GM19395 (cell line): Measurements from ENCODE around the gene PRELID3B.
"Not testable (repeated sequence)": the region's sequence is repeated elsewhere in the genome, so short reads cannot be mapped to it uniquely, and the experiment has no call there.

Experiments
- ATAC-seq: cut with Tn5 transposase; IDR thresholded peaks from one replicate; pipeline ENCODE4 v1.9.1; 2021; ENCODE audit warnings: mild to moderate bottlenecking, moderate library complexity; ENCODE audit not compliant: unreplicated experiment

PRELID3B gene

DNA sequence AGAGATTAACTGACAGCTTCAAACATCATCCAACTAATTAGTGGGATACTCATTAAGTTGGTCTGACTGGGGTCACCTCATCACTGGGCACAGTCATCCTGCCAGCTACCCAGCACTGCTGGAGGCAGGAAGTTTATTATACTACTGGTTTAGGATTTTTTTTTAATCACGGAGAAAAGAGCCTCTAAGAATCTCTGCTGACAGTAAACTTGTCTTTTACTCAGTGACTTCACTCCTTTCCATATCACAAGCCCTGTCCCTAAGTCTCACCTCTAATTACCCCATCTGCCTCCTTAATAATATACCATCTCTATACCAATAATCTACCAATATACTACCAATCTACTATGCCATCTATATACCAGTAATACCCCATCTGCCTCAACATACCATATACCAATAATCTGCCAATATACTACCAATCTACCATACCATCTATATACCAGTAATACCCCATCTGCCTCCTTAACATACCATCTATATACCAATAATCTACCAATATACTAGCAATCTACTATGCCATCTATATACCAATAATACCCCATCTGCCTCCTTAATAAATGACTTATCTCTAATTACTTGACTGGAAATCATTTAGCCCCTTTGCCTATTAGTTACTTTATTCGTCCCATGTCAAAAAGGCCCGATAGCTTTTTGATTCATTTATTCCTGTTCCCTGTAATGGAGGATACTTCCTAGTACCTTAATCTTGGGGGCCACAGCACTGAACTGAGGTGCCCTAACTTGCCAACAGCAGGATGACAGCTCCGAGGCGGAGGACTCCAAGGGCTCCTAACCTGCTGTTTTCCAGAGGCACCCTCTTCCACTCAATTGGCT is 15.5 kb downstream of the PRELID3B start:
- ATAC-seq, result no peak

GRCh38 chr20:59025511-59025910 is 17.1 kb downstream of the PRELID3B start:
- no peak for ATAC-seq

DNA sequence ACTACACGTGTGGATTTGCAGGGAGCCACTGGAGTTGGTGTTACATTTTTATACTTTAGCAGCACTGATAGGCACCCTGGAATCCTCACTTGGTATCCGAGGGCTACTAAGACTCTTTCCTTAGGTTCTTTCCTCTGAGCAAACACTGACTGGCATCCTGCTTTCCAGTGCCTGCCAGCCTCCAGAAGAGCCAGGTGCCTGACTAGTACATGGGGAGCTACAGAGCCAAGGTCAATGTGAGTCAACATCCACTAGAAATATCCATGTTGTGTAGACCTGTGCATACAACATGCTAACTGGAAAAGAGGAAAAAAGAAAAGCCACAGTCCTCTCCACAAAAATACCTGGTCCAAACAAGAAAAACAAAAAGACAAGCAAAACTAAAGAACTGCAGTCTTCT is 17.5 kb downstream of the PRELID3B start:
- ATAC-seq, result no peak

DNA sequence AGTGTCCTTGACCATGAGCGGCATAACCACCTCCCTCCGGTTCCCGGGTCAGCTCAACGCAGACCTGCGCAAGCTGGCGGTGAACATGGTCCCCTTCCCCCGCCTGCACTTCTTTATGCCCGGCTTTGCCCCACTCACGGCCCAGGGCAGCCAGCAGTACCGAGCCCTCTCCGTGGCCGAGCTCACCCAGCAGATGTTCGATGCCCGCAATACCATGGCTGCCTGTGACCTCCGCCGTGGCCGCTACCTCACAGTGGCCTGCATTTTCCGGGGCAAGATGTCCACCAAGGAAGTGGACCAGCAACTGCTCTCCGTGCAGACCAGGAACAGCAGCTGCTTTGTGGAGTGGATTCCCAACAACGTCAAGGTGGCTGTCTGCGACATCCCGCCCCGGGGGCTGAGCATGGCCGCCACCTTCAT is 18.5 kb downstream of the PRELID3B start:
- ATAC-seq, result no peak

DNA sequence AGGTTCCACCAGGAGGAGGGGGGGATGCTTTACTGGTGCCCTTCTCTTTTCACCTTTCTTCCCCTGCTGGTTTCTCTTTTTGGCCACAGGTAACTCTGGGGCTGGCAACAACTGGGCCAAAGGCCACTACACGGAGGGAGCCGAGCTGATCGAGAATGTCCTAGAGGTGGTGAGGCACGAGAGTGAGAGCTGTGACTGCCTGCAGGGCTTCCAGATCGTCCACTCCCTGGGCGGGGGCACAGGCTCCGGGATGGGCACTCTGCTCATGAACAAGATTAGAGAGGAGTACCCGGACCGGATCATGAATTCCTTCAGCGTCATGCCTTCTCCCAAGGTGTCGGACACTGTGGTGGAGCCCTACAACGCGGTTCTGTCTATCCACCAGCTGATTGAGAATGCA is 19.0 kb downstream of the PRELID3B start:
- no peak for ATAC-seq

DNA sequence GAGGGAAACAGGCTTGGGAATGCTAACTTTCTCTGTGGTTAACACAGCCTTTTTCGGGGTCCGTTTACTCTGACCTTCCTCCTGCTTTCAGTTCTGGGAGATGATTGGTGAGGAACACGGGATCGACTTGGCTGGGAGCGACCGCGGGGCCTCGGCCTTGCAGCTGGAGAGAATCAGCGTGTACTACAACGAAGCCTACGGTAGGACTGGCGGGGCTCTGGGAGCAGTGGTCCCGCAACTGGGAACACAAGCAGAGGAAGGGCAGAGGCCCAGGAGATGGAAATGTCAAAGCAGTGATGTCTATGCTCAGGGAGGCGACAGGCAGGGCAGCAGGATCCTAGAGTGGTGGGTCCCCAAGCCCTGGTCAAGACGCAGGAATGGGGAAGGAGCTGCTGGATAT is 19.8 kb downstream of the PRELID3B start:
- ATAC-seq, result no peak

DNA sequence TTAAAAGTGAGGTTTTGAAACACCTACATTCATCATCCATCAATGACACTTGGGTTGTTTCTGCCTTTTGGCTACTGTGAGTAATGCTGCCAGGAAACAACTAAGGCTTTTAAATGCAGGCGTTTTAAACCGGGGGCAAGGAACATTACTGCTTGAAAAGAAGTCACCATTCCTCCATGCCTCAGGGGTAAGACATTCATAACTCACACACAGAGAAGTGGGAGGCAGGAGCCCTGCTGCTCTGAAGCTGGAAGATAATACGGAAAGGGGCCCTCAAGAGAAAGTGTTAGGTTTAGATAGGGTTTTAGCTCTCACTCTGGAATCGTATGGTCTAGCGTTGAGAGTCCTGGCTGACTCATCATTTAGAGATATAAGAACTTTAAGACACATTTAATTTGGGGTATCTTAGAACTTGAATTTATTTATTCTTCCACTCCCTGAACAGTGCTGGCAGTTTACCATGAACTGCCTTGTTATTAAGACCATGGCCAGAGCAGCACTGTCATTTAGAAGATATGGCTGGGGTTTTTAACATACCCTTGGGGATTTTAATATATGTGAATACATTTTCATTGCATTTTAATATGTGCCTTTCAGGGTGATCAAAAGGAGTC is 21.5 kb downstream of the PRELID3B start:
- ATAC-seq, result no peak

DNA sequence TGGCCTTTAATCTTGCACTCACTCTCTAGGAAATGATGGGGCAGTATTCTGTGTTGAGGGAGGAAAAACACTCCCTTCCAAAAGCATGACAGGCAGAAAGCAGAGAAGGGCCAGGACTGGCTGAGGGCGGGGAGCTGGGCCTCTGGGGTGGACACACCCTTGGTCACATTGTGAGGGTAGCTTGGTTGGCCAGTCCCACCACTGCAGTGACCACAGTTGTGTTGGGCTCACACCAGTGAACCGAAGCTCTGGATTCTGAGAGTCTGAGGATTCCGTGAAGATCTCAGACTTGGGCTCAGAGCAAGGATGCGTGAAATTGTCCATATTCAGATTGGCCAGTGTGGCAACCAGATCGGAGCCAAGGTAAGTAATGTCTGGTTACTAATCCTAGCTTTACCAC is 23.4 kb downstream of the PRELID3B start, which contains the start of gene TUBB1:
TSS of gene TUBB1 (plus strand) at position 213 of the 400 bp plus-strand sequence. CDS start at position 307, 94 bp downstream.
- no peak for ATAC-seq

DNA sequence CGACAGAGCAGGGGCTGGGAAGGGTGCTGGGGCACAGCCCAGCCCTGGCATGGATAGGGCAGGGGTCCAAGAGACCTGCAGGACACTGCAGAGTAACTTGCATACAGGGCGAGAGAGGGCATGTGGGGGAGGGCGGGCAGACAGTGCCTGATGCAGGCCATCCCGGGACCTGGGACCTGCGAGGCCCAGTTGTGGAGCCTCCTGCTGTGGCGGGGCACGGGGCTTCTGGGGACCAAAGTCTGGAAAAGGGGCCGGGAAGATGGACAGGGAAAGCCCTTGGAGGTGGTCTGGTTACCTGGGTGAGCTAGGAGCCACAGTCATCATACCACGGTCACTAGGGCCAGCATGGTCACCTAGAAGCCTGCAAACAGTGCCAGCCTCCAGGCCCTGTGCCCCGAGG is 23.8 kb downstream of the PRELID3B start:
- no peak for ATAC-seq

- ATAC-seq, result no peak
These were observed 24.9 kb downstream of the PRELID3B start for GRCh38 chr20:59017493-59018231.

DNA sequence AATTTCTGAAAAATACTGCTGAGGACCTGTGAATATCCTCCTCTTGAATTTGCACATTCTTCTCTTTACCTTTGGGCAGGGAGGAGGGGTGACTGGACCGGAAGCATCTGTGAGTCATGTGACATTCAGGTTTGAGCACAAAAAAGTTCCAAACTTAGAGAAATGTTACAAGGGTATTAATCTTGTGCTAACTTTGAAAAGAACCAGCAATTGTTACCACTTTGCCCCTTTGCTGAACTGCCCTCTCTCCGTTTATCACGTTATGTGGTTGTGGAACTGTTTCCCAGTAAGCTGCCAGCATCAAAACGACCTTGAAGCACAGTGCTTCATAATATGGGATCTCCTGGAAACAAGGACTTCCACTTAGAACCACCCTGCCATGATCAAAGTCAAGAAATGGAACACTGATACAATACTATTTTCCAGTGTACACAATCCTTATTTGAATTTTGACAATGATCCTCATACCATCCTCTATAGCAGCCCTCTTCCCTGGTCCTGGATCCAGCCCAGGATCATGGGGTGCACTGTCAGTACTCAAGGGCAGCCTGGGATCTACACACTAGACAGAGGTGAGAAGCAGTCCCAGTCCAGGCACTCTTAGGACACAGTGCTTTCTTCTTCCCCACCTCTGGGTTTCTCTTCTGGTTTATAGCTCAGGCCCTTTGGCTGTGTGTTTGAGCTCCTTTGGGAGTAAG is 25.6 kb downstream of the PRELID3B start:
- ATAC-seq, result no peak

DNA sequence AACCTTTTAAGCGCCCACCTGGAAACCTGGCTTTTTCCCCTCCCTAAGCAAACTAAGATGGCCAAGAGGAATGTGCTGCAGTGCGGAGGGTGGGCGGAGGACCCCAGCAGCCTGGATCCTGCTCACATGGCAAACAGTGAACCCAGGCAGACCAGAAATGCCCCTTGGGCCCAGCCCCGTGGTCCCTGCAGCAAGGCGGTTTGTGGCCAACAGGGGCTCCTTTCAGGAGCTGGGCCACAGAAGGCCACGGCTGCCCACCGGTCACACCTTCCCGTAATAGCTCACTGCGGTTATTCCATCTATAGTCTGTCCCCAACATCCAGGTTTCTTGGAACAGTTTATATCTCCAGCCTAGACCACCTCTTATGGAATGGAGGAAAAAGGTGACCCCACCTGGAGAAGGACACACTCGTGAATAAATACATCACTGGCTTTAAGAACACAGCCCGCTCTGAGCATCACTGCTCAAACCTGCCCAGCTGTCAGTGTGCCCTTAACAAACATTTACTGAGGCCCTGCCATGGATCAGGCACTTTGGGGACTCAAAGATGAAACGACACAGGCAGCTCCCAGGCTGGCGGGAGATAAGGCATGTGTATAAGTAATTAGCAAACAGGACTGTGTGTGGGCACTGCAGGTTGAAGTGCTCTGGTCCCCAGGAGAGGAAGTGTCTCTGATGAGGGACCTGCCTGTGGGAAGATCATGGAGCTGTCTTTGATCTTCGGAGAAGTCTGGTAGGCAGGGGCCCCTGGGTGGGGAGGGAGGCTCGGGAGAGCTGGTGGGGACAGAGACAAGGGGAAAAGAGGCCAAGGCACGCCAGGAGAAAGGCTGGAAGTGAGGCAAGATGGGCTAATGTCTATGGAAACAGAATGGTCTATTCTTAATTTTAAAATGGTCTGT is 26.5 kb downstream of the PRELID3B start:
- no peak for ATAC-seq

- ATAC-seq, result no peak
These were observed 27.2 kb downstream of the PRELID3B start for GRCh38 chr20:59015411-59015810.

GRCh38 chr20:59014680-59015389 is 27.8 kb downstream of the PRELID3B start:
- ATAC-seq, result no peak

DNA sequence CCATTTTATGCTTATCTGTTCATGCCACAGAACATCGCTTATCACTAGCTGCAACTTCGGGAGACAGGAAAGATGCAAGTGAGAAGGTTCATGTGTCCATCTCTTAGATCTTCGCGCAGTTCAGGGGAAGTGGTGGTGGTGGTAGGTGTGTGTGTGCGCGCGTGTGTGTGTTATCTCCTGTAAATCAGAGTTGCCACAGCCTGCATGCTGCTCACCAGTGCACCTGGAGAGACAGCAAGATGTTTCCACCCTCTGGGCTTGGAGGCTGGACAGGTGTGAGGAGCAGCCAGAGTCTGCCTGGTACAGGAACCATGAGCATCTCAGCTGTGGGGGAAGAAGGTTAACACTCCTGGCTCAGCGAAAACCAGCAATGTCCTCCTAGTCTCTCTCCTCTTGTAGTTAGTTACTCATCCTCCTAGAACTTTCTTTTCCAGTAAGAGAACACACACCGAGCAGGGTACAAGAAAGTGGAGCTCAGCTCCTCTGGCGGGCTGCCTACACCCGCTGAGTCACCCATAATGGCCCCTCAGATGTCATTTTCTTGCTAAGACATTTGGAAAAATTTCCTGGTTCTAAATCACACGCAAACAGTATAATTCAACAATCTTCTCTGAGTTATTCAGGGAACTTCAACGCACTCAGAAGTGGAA is 28.5 kb downstream of the PRELID3B start:
- ATAC-seq, result no peak

DNA sequence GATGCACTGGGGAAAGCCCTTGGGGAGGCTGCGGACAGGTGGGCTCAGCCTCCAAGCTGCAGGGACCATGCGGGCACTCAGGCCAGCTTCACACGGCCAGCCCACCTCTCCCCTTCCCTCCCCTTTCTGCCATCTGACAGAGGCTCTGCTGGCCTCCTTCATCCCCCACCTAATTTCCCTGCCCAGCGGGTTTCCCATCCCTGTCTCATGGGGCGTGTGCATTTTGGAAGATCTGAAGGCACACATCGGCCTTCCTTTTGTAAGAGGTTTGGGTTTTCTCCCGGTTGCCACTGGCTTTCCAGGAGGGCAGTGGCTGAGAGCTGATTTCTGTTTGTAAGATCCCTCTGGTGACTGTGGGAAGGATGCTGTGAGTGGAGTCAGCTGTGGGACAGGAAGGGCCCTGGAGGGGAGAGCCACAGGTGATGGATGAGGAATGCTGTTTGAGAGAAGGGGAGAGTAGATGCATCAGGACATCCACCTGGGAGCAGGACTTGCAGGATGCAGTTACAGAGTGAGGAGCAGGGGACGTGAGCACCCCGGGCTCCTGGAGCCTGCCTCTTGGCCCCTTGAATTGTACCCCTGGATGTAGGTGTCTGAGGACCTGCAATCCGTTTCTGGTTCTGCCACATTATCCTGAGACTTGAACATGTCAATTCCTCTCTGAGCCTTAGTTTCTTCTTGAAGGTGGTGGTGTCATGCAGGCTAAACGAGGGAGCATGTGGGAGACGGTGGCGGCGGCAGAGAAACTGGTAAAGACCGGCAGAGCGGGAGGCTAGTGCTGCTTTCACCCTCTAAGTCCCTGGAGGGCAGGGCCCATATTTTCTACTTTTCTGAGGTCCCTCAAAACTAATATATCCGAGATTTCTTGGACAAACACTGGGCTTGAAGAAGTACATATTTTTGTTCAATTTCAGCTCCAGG is 29.3 kb downstream of the PRELID3B start:
- ATAC-seq, result no peak

GRCh38 chr20:59011874-59012157 is 30.8 kb downstream of the PRELID3B start:
- not testable (repeated sequence) for ATAC-seq
